SK-N-SH (cell line): Measurements from ENCODE around the gene SLC45A1. TPM values are rescaled to one million over a fixed set of nuclear protein-coding genes. Genes with fewer than 3 reads are reported as not detected.
A peak's percentile ranks its signal among the peaks of the same experiment; 100 is the strongest.

Source experiments
- CTCF ChIA-PET: fragments of 300-600, 350-600 bp; formaldehyde crosslinking; extraction: SDS; loops from one replicate; lab custom pipeline; 2021; lab: Yijun Ruan, JAX
- POLR2A ChIA-PET: fragments of 350-600 bp; sonication (Branson Sonifier 250); formaldehyde crosslinking; extraction: SDS; loops from one replicate; lab custom pipeline; 2020; ENCODE audit warnings: antibody characterized with exemption, inconsistent platforms; lab: Yijun Ruan, JAX
- DNase-seq: peaks from one replicate; pipeline ENCODE4 v3.0.0; 2012
- H2AFZ ChIP-seq: fragments of 200-600 bp; sonication (generic); 2 replicates; pipeline ENCODE4 v1.8.1; 2016; ENCODE audit warnings: antibody characterized with exemption, mild to moderate bottlenecking, low read depth
- H3F3A ChIP-seq: fragments of 200-600 bp; sonication (generic); replicated peaks from 2 replicates; pipeline ENCODE3; 2016; ENCODE audit warnings: antibody characterized with exemption, mild to moderate bottlenecking; ENCODE audit not compliant: insufficient read depth
- H3K27ac ChIP-seq, 2 experiments: fragments of 200-500 bp in 1 of 2; fragments of 200-600 bp in 1 of 2; sonication (Bioruptor generic) in 1 of 2; sonication (generic), shearing (Covaris generic) in 1 of 2; 2 replicates each; pipeline versions ENCODE4 v1.5.1 to v1.6.1; 2014 to 2016; ENCODE audit warnings: low read depth in 2 of 2, inconsistent platforms in 1 of 2, low read length in 1 of 2, mild to moderate bottlenecking in 1 of 2, mixed read lengths in 1 of 2
- H3K27me3 ChIP-seq: fragments of 200-600 bp; sonication (generic), shearing (Covaris generic); 2 replicates; pipeline ENCODE4 v1.6.1; 2016; ENCODE audit warnings: mixed run types; ENCODE audit not compliant: insufficient read depth
- H3K36me3 ChIP-seq, 2 experiments: fragments of 200-500 bp in 1 of 2; fragments of 200-600 bp in 1 of 2; sonication (Bioruptor generic) in 1 of 2; sonication (generic) in 1 of 2; replicated peaks in 1 of 2; 2 replicates each; pipeline versions ENCODE3 to v1.5.1; 2014 to 2016; ENCODE audit warnings: low read length in 1 of 2, mild to moderate bottlenecking in 1 of 2; ENCODE audit not compliant: insufficient read depth in 2 of 2, control insufficient read depth in 1 of 2
- H3K4me1 ChIP-seq, 2 experiments: fragments of 200-500 bp in 1 of 2; fragments of 200-600 bp in 1 of 2; sonication (Bioruptor generic) in 1 of 2; sonication (generic), shearing (Covaris generic) in 1 of 2; 2 replicates each; pipeline versions ENCODE4 v1.5.1 to v1.6.1; 2014 to 2016; ENCODE audit warnings: low read depth in 1 of 2, low read length in 1 of 2, mixed run types in 1 of 2; ENCODE audit not compliant: insufficient read depth in 2 of 2, control insufficient read depth in 1 of 2
- H3K4me2 ChIP-seq: fragments of 200-600 bp; sonication (generic), shearing (Covaris generic); 2 replicates; pipeline ENCODE4 v1.6.1; 2017; ENCODE audit warnings: mixed run types
- H3K4me3 ChIP-seq, 2 experiments: fragments of 200-500 bp in 1 of 2; fragments of 200-600 bp in 1 of 2; sonication (Bioruptor generic) in 1 of 2; sonication (generic), shearing (Covaris generic) in 1 of 2; 2 replicates each; pipeline versions ENCODE4 v1.5.1 to v1.8.1; 2014 to 2016; ENCODE audit warnings: low read depth in 2 of 2, inconsistent platforms in 1 of 2, low read length in 1 of 2, mild to moderate bottlenecking in 1 of 2, mixed read lengths in 1 of 2, moderate library complexity in 1 of 2
- H3K79me2 ChIP-seq: fragments of 200-600 bp; sonication (generic); 2 replicates; pipeline ENCODE4 v1.8.1; 2017; ENCODE audit warnings: mild to moderate bottlenecking; ENCODE audit not compliant: insufficient read depth
- H3K9ac ChIP-seq: fragments of 200-600 bp; sonication (generic); 2 replicates; pipeline ENCODE4 v1.6.1; 2017; ENCODE audit warnings: mixed run types
- H3K9me2 ChIP-seq: fragments of 200-600 bp; sonication (generic); 2 replicates; pipeline ENCODE4 v1.6.1; 2017; ENCODE audit warnings: mixed run types
- H3K9me3 ChIP-seq: fragments of 200-600 bp; sonication (generic); 2 replicates; pipeline ENCODE4 v1.6.1; 2017; ENCODE audit warnings: mixed run types, mild to moderate bottlenecking, moderate library complexity
- H4K20me1 ChIP-seq: fragments of 200-600 bp; sonication (generic); 2 replicates; pipeline ENCODE4 v1.6.1; 2017; ENCODE audit warnings: mild to moderate bottlenecking, mixed run types; ENCODE audit not compliant: insufficient read depth
- EP300 ChIP-seq, 2 experiments: IDR thresholded peaks; 2 replicates each; pipeline versions ENCODE4 v1.4.0 to v1.6.1; 2012; ENCODE audit warnings: borderline replicate concordance in 1 of 2, low read depth in 1 of 2, low read length in 1 of 2
- FOSL2 ChIP-seq: IDR thresholded peaks from 2 replicates; pipeline ENCODE4 v1.4.0; 2012; ENCODE audit warnings: low read depth, mild to moderate bottlenecking, moderate library complexity, borderline replicate concordance
- FOXM1 ChIP-seq: IDR thresholded peaks from 2 replicates; pipeline ENCODE4 v1.4.0; 2012; ENCODE audit warnings: low read depth, mild to moderate bottlenecking
- IRF3 ChIP-seq: fragments of 150-350 bp; IDR thresholded peaks from 2 replicates; pipeline ENCODE4 v1.6.1; 2016; ENCODE audit warnings: mild to moderate bottlenecking, low read depth, low read length
- MEF2A ChIP-seq: IDR thresholded peaks from 2 replicates; pipeline ENCODE4 v1.4.0; 2012; ENCODE audit warnings: low read depth, borderline replicate concordance
- MXI1 ChIP-seq: IDR thresholded peaks from 2 replicates; pipeline ENCODE4 v1.6.1; 2012; ENCODE audit warnings: mild to moderate bottlenecking, low read depth, low read length, improper control_type of control experiment
- POLR2AphosphoS5 ChIP-seq: IDR thresholded peaks from 2 replicates; pipeline ENCODE4 v1.6.1; 2012; ENCODE audit warnings: low read depth, low read length
- RAD21 ChIP-seq: IDR thresholded peaks from 2 replicates; pipeline ENCODE4 v1.6.1; 2012; ENCODE audit warnings: mild to moderate bottlenecking, low read length
- RFX5 ChIP-seq: IDR thresholded peaks from 2 replicates; pipeline ENCODE4 v1.6.1; 2012; ENCODE audit warnings: mild to moderate bottlenecking, improper control_type of control experiment, low read length
- RXRA ChIP-seq: IDR thresholded peaks from 2 replicates; pipeline ENCODE4 v1.4.0; 2012; ENCODE audit warnings: low read depth, mild to moderate bottlenecking, borderline replicate concordance
- SIN3A ChIP-seq: IDR thresholded peaks from 2 replicates; pipeline ENCODE4 v1.6.1; 2012; ENCODE audit warnings: low read depth, mild to moderate bottlenecking, low read length, moderate library complexity, borderline replicate concordance
- TAF1 ChIP-seq: IDR thresholded peaks from 2 replicates; pipeline ENCODE4 v1.6.1; 2012; ENCODE audit warnings: low read depth, mild to moderate bottlenecking, low read length, moderate library complexity, borderline replicate concordance
- TCF12 ChIP-seq: IDR thresholded peaks from 2 replicates; pipeline ENCODE4 v1.4.0; 2012
- USF1 ChIP-seq: IDR thresholded peaks from 2 replicates; pipeline ENCODE4 v1.4.0; 2012; ENCODE audit warnings: low read depth, borderline replicate concordance
- YY1 ChIP-seq: IDR thresholded peaks from 2 replicates; pipeline ENCODE4 v1.4.0; 2012; ENCODE audit warnings: low read depth, mild to moderate bottlenecking
- ZBTB33 ChIP-seq: IDR thresholded peaks from 2 replicates; pipeline ENCODE4 v1.4.0; 2012; ENCODE audit warnings: low read depth, borderline replicate concordance
- WGBS: methylation state at CpG from one replicate; pipeline ENCODE4 v1.1.6; 2017; ENCODE audit warnings: low lambda C conversion rate; 5-methylcytosine and 5-hydroxymethylcytosine counted together
- polyA plus RNA-seq, 3 experiments: library from polyadenylated mRNA; depleted of rRNA; stranded (reverse); fragments of >200 nt; gene quantifications; 2 replicates each; pipeline ENCODE4 v1.2.3, GENCODE V29; 2012
- TF ChIP-seq, protein P1 (sequence below): fragments of 150-350 bp; IDR thresholded peaks from 2 replicates; pipeline ENCODE4 v1.6.1; 2017; ENCODE audit warnings: antibody characterized with exemption, low read length, low read depth, borderline replicate concordance
- TF ChIP-seq, protein P2 (sequence below): IDR thresholded peaks from 2 replicates; pipeline ENCODE4 v1.6.1; 2012; ENCODE audit warnings: mild to moderate bottlenecking, low read depth, low read length, moderate library complexity

The SLC45A1 gene
- polyA plus RNA-seq, 1 of the 3 experiments (the other 2 are of a cell fraction): 2.5 TPM

DNA sequence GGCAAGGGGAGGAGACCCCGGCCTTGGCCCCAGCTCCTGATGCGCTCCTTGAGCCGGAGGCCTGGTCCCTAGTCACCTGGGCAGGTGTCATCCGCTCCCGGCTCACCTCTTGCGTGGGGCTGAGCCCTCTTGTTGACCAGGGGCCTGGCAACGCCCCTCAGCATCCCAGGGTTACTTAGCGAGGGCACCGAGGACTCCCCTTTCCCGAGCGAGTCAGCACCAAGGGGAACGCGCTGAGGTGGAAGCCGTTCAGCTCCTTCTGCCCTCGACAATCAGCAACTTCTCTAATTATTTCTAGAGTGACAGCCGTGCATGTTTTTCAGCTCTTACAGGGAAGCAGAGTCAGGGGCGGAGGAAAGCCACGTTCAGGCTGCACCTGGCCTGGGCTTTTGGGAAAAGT, 522 bp downstream of the SLC45A1 start:
- H3K79me2 ChIP-seq: no peaks in the 10 kb centered on the region
- H3K27ac ChIP-seq: no peak overlapping the region
- H3K9ac ChIP-seq: peak overlapping the region; percentile 51; the same call in 1 of the 2 replicates
- WGBS: 62% methylated on average over 12 of the region's 18 CpGs
- CTCF ChIA-PET: interaction anchor here (0.9 to 9.6 kb wide), 6 partner anchors 25 to 343 kb away, joined by 3 to 293 read pairs (median 3); no protein-coding TSS in a partner anchor
- H3K36me3 ChIP-seq: no peaks in the 10 kb centered on the region
- H3F3A ChIP-seq: no peaks in the 10 kb centered on the region
- TF ChIP-seq USF1: no peak
- no peak for TF ChIP-seq RXRA
- TF ChIP-seq TAF1: no peak
- no peak for TF ChIP-seq RAD21
- no peak for TF ChIP-seq MEF2A
- TF ChIP-seq FOXM1: no peak
- no peak for TF ChIP-seq TCF12
- no peak for TF ChIP-seq EP300 (IDR thresholded peaks at IDR 0.05; ENCODE audit: borderline replicate concordance in 1 of 2, low read depth in 1 of 2, low read length in 1 of 2)
- TF ChIP-seq ZBTB33: no peak
- TF ChIP-seq SIN3A: no peak
- TF ChIP-seq, protein P1, sequence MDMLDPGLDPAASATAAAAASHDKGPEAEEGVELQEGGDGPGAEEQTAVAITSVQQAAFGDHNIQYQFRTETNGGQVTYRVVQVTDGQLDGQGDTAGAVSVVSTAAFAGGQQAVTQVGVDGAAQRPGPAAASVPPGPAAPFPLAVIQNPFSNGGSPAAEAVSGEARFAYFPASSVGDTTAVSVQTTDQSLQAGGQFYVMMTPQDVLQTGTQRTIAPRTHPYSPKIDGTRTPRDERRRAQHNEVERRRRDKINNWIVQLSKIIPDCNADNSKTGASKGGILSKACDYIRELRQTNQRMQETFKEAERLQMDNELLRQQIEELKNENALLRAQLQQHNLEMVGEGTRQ: no peak
- TF ChIP-seq IRF3: no peak
- TF ChIP-seq, all 33 proteins: peak for 0
- Histone ChIP-seq H4K20me1 (no peaks in the 10 kb centered on the region), H3K4me1 (peaks cover 0 to 8% of the 10 kb centered on the region in 2 experiments; a peak in 1 of 4 replicates), H3K9me2 (no peaks in the 10 kb centered on the region), H3K4me2 (peak overlapping the region; percentile 91), H3K9me3 (no peaks in the 10 kb centered on the region), H3K27me3 (no peaks in the 10 kb centered on the region), H3K4me3 (peak overlapping the region; percentile 64), H2AFZ (peak overlapping the region; percentile 81; the same call in 1 of the 2 replicates)
- no peak for DNase-seq
- POLR2A ChIA-PET: no interaction called here

- WGBS: 84% methylated on average over 3 of the region's 3 CpGs
- Histone ChIP-seq H3K36me3 (peaks cover 0 to 2% of the 10 kb centered on the region in 2 experiments), H3K79me2 (no peaks in the 10 kb centered on the region), H3K4me1 (peaks cover 0 to 8% of the 10 kb centered on the region in 2 experiments; a peak in 1 of 4 replicates), H4K20me1 (no peaks in the 10 kb centered on the region), H3K4me3 (no peak overlapping the region), H3K27ac (no peak overlapping the region), H3K4me2 (no peak overlapping the region), H3K9ac (no peak overlapping the region), H3K27me3 (no peaks in the 10 kb centered on the region), H3F3A (no peaks in the 10 kb centered on the region), H2AFZ (no peak overlapping the region), H3K9me2 (no peaks in the 10 kb centered on the region), H3K9me3 (no peaks in the 10 kb centered on the region)
- DNase-seq: no peak
- CTCF ChIA-PET: no interaction called here
- POLR2A ChIA-PET: no interaction called here
- TF ChIP-seq MXI1 (no peak), IRF3 (no peak), FOSL2 (no peak), RFX5 (no peak), YY1 (no peak), POLR2AphosphoS5 (no peak)
- TF ChIP-seq, protein P2, sequence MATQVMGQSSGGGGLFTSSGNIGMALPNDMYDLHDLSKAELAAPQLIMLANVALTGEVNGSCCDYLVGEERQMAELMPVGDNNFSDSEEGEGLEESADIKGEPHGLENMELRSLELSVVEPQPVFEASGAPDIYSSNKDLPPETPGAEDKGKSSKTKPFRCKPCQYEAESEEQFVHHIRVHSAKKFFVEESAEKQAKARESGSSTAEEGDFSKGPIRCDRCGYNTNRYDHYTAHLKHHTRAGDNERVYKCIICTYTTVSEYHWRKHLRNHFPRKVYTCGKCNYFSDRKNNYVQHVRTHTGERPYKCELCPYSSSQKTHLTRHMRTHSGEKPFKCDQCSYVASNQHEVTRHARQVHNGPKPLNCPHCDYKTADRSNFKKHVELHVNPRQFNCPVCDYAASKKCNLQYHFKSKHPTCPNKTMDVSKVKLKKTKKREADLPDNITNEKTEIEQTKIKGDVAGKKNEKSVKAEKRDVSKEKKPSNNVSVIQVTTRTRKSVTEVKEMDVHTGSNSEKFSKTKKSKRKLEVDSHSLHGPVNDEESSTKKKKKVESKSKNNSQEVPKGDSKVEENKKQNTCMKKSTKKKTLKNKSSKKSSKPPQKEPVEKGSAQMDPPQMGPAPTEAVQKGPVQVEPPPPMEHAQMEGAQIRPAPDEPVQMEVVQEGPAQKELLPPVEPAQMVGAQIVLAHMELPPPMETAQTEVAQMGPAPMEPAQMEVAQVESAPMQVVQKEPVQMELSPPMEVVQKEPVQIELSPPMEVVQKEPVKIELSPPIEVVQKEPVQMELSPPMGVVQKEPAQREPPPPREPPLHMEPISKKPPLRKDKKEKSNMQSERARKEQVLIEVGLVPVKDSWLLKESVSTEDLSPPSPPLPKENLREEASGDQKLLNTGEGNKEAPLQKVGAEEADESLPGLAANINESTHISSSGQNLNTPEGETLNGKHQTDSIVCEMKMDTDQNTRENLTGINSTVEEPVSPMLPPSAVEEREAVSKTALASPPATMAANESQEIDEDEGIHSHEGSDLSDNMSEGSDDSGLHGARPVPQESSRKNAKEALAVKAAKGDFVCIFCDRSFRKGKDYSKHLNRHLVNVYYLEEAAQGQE: no peak
These were observed 3.7 kb downstream of the SLC45A1 start for GRCh38 chr1:8321612-8322011.
